BJ (cell line): Measurements from ENCODE around the gene MMP23B. TPM values are rescaled to one million over a fixed set of nuclear protein-coding genes. Genes with fewer than 3 reads are reported as not detected.

ENCODE experiments used
- CTCF ChIA-PET: fragments of 350-600 bp; formaldehyde crosslinking; extraction: SDS; loops from one replicate; lab custom pipeline; 2021; ENCODE audit warnings: antibody characterized with exemption, inconsistent platforms; lab: Yijun Ruan, JAX
- POLR2A ChIA-PET: fragments of 300-600 bp; sonication (Branson Sonifier 250); formaldehyde crosslinking; extraction: SDS; loops from one replicate; lab custom pipeline; 2021; ENCODE audit warnings: antibody characterized with exemption; lab: Charles Lee
- DNase-seq: peaks from one replicate; pipeline ENCODE4 v3.0.0-alpha.2; 2011; ENCODE audit warnings: low read depth
- H3K27me3 ChIP-seq: 2 replicates; pipeline ENCODE4 v1.6.0; 2011; ENCODE audit warnings: low read length; ENCODE audit not compliant: control insufficient read depth, insufficient read depth
- H3K36me3 ChIP-seq: 2 replicates; pipeline ENCODE4 v1.5.1; 2011; ENCODE audit warnings: low read length; ENCODE audit not compliant: control insufficient read depth, insufficient read depth
- H3K4me3 ChIP-seq: 2 replicates; pipeline ENCODE4 v1.5.1; 2011; ENCODE audit warnings: low read depth, mild to moderate bottlenecking, control low read depth, low read length
- polyA plus RNA-seq: library from polyadenylated mRNA; depleted of rRNA; stranded (reverse); fragments of >200 nt; gene quantifications from 2 replicates; pipeline ENCODE4 v1.2.3, GENCODE V29; 2011
- TF ChIP-seq, protein P1 (sequence below): IDR thresholded peaks from 2 replicates; pipeline ENCODE4 v1.5.1; 2011; ENCODE audit warnings: low read depth, mild to moderate bottlenecking, control low read depth, inconsistent platforms, low read length, moderate library complexity; ENCODE audit not compliant: insufficient read depth

MMP23B gene
- polyA plus RNA-seq, 1 experiment, result 5.7 TPM

- CTCF ChIA-PET, result no interaction called here
Observed at GRCh38 chr1:1626207-1627141, 5.5 kb upstream of the MMP23B start.

DNA sequence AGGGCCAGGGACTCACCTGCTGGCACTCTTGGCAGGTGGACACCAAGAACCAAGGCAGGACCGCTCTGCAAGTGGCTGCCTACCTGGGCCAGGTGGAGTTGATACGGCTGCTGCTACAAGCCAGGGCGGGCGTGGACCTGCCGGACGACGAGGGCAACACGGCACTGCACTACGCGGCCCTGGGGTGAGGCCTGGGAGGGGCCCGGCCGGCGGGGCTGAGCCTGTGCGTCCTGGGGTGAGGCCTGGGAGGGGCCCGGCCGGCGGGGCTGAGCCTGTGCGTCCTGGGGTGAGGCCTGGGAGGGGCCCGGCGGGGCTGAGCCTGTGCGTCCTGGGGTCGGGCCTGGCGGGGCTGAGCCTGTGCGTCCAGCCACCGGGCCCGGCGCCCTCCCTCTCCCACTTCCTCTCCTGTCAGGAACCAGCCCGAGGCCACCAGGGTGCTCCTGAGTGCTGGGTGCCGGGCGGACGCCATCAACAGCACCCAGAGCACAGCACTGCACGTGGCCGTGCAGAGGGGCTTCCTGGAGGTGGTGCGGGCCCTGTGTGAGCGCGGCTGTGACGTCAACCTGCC lies 4.6 kb upstream of the MMP23B start:
- POLR2A ChIA-PET, result no interaction called here
- H3K36me3 ChIP-seq, result peaks cover 6% of the 10 kb centered on the region
- TF ChIP-seq, protein P1, sequence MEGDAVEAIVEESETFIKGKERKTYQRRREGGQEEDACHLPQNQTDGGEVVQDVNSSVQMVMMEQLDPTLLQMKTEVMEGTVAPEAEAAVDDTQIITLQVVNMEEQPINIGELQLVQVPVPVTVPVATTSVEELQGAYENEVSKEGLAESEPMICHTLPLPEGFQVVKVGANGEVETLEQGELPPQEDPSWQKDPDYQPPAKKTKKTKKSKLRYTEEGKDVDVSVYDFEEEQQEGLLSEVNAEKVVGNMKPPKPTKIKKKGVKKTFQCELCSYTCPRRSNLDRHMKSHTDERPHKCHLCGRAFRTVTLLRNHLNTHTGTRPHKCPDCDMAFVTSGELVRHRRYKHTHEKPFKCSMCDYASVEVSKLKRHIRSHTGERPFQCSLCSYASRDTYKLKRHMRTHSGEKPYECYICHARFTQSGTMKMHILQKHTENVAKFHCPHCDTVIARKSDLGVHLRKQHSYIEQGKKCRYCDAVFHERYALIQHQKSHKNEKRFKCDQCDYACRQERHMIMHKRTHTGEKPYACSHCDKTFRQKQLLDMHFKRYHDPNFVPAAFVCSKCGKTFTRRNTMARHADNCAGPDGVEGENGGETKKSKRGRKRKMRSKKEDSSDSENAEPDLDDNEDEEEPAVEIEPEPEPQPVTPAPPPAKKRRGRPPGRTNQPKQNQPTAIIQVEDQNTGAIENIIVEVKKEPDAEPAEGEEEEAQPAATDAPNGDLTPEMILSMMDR, result no peak
- no peak overlapping the region for H3K4me3 ChIP-seq
- CTCF ChIA-PET, result no interaction called here
- DNase-seq, result no peak
- H3K27me3 ChIP-seq, result peaks cover 2% of the 10 kb centered on the region

More at GRCh38 chr1:1626207-1627141, 5.5 kb upstream of the MMP23B start:
- no peak for DNase-seq
- POLR2A ChIA-PET, result no interaction called here
- Histone ChIP-seq H3K36me3 (peaks cover 6% of the 10 kb centered on the region), H3K4me3 (no peak overlapping the region), H3K27me3 (no peaks in the 10 kb centered on the region)
- TF ChIP-seq, protein P1, result no peak

DNA sequence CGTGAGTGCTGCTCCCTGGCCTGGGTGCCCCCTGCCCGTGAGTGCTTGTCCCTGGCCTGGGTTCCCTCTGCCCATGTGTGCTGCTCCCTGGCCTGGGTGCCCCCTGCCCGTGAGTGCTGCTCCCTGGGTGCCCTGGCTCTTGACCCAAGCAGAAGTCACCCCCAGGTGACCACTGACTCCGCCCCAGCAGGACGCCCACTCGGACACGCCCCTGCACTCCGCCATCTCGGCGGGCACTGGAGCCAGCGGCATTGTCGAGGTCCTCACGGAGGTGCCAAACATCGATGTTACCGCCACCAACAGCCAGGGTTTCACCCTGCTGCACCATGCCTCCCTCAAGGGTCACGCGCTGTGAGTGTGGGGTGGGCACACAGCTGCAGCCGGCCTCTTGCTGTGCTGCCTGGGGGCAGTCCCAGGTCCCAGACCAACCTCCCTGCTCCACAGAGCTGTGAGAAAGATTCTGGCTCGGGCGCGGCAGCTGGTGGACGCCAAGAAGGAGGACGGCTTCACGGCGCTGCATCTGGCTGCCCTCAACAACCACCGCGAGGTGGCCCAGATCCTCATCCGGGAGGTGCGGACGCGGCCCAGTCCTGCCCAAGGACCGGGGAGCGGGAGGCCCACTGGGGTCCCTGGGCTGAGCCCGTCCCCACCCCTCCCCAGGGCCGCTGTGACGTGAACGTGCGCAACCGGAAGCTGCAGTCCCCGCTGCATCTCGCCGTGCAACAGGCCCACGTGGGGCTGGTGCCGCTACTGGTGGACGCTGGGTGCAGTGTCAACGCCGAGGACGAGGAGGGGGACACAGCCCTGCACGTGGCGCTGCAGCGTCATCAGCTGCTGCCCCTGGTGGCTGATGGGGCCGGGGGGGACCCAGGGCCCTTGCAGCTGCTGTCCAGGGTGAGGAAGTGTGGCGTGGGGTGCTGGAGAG lies 3.9 kb upstream of the MMP23B start:
- TF ChIP-seq, protein P1, result no peak
- peaks cover 2% of the 10 kb centered on the region for H3K27me3 ChIP-seq
- ChIA-PET POLR2A (no interaction called here), CTCF (no interaction called here)
- no peak for DNase-seq
- H3K36me3 ChIP-seq, result peaks cover 6% of the 10 kb centered on the region
- H3K4me3 ChIP-seq, result no peak overlapping the region

DNA sequence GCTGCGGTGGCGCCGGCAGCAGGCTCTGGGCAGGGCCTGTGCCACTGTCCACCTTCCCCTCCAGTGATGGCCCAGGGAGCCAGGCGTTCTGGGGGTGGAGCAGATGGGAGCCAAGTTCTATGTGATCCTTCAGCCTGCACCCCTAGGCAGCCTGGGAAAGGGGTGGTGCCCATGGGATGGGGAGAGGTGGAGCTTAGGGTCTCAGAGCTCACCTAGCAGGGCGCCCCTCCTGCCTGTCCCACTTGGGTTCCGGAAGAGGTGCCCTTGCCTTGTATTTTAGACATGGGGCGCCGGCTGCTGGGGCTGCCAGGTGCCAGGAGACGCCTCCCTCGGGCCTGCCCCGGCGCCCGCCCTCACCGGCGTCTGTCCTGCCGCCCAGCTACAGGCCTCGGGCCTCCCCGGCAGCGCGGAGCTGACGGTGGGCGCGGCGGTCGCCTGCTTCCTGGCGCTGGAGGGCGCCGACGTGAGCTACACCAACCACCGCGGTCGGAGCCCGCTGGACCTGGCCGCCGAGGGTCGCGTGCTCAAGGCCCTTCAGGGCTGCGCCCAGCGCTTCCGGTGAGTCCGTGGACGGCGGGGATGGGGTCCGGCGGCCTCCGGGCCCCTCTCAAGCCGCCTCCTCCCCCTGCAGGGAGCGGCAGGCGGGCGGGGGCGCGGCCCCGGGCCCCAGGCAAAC lies 3.1 kb upstream of the MMP23B start:
- H3K36me3 ChIP-seq, result peaks cover 6% of the 10 kb centered on the region
- ChIA-PET POLR2A (no interaction called here), CTCF (no interaction called here)
- H3K4me3 ChIP-seq, result no peak overlapping the region
- H3K27me3 ChIP-seq, result peaks cover 2% of the 10 kb centered on the region
- TF ChIP-seq, protein P1, result no peak
- no peak for DNase-seq
